ENCODE data around the gene P2RX6. TPM values are rescaled to one million over a fixed set of nuclear protein-coding genes. Genes with fewer than 3 reads are reported as not detected.
"Not testable (repeated sequence)": the region's sequence is repeated elsewhere in the genome, so short reads cannot be mapped to it uniquely, and the experiment has no call there.

The P2RX6 gene
- total RNA-seq, 4 donors from 2014 or later = 0.39 to 0.50 (median 0.41) TPM

DNA sequence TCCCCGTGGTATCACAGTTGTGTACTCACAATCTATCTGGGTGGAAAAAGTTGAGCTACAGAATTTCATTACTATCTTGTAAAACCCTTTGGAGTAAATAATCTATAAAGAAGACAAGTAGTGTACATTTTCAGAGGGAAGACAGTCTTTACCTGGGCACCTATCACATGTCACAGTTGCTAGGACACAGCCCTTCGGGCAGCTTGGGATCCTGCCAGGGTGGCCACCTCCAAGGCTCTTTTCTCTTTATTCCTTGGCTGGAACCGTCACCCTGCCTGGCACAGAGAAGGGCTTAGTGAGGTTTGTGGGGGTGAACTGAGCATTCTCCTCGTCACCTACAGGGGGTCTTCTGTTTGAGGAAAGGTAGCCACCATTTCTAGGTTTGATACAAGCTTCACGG is 54.4 kb downstream of the P2RX6 start:
- TF ChIP-seq POLR2AphosphoS5 (IDR thresholded peaks at IDR 0.05) (no peak), POLR2A (IDR thresholded peaks at IDR 0.05; ENCODE audit: low read depth) (no peak), EP300 (IDR thresholded peaks at IDR 0.05) (no peak)
- TF ChIP-seq, protein P1, sequence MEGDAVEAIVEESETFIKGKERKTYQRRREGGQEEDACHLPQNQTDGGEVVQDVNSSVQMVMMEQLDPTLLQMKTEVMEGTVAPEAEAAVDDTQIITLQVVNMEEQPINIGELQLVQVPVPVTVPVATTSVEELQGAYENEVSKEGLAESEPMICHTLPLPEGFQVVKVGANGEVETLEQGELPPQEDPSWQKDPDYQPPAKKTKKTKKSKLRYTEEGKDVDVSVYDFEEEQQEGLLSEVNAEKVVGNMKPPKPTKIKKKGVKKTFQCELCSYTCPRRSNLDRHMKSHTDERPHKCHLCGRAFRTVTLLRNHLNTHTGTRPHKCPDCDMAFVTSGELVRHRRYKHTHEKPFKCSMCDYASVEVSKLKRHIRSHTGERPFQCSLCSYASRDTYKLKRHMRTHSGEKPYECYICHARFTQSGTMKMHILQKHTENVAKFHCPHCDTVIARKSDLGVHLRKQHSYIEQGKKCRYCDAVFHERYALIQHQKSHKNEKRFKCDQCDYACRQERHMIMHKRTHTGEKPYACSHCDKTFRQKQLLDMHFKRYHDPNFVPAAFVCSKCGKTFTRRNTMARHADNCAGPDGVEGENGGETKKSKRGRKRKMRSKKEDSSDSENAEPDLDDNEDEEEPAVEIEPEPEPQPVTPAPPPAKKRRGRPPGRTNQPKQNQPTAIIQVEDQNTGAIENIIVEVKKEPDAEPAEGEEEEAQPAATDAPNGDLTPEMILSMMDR (IDR thresholded peaks at IDR 0.05) = no peak
- WGBS = 76% methylated on average over 4 of the region's 5 CpGs

GRCh38 chr22:21070690-21071615 is 56.0 kb downstream of the P2RX6 start:
- DNase-seq (ENCODE audit: extremely low spot score) = no peak
- peaks cover 0 to under 1% (median 0%) of the 10 kb centered on the region in 4 donors for H3K27me3 ChIP-seq
- no peak overlapping the region for H3K27ac ChIP-seq (replicated peaks in 1 of 4)
- no peak for TF ChIP-seq EP300 (IDR thresholded peaks at IDR 0.05)
- TF ChIP-seq POLR2A (IDR thresholded peaks at IDR 0.05; ENCODE audit: low read depth) = no peak
- TF ChIP-seq, protein P1 (IDR thresholded peaks at IDR 0.05) = no peak
- TF ChIP-seq POLR2AphosphoS5 (IDR thresholded peaks at IDR 0.05) = no peak
- 75% methylated on average over 7 of the region's 17 CpGs for WGBS
- no peaks in the 10 kb centered on the region for H3K9me3 ChIP-seq
- no peaks in the 10 kb centered on the region for H3K36me3 ChIP-seq
- H3K4me1 ChIP-seq = no peaks in the 10 kb centered on the region
- H3K4me3 ChIP-seq = no peak overlapping the region
- intact Hi-C loops (cut with DNase I) = no loop called here

More for the DNA sequence above, 54.4 kb downstream of the P2RX6 start:
- Histone ChIP-seq H3K9me3 (no peaks in the 10 kb centered on the region), H3K27me3 (peaks cover 0 to 3% (median 0%) of the 10 kb centered on the region in 4 donors), H3K4me1 (no peaks in the 10 kb centered on the region), H3K27ac (replicated peaks in 1 of 4) (no peak overlapping the region), H3K4me3 (no peak overlapping the region), H3K36me3 (no peaks in the 10 kb centered on the region)
- intact Hi-C loops (cut with DNase I) = no loop called here
- no peak for DNase-seq (ENCODE audit: extremely low spot score)

GRCh38 chr22:21071796-21072195 is 56.8 kb downstream of the P2RX6 start:
- H3K4me1 ChIP-seq; H3K27me3 ChIP-seq; intact Hi-C loops (cut with DNase I); H3K27ac ChIP-seq (replicated peaks in 1 of 4); DNase-seq (ENCODE audit: extremely low spot score); H3K4me3 ChIP-seq; H3K9me3 ChIP-seq; H3K36me3 ChIP-seq: not testable (repeated sequence)
- WGBS = 80% methylated on average over 8 of the region's 8 CpGs

DNA sequence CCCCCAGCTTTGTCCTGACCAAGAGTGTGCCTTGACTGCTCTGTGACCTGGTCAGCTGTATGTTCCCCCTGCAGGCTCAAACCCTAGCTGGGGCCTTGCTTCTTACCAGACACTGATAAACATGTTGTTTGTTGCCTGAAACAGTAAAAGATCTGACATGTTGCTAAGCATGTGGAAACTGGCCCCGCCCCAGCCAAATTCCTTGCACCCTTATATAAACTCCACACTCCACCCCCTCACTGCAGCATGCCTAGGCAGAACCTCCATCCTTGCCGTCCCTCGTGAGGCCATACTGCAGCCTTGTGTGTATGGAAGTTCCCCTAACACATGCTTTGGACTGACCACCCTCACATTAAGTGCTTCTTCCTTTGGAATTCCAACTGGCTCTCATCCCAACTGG is 58.1 kb downstream of the P2RX6 start:
- intact Hi-C loops (cut with DNase I) = no loop called here
- Histone ChIP-seq H3K27me3 (peaks cover 0 to 4% (median 0%) of the 10 kb centered on the region in 4 donors), H3K4me1 (no peaks in the 10 kb centered on the region), H3K36me3 (no peaks in the 10 kb centered on the region), H3K4me3 (no peak overlapping the region), H3K9me3 (no peaks in the 10 kb centered on the region), H3K27ac (replicated peaks in 1 of 4) (no peak overlapping the region)
- TF ChIP-seq POLR2A (IDR thresholded peaks at IDR 0.05; ENCODE audit: low read depth) (no peak), POLR2AphosphoS5 (IDR thresholded peaks at IDR 0.05) (no peak), EP300 (IDR thresholded peaks at IDR 0.05) (no peak)
- TF ChIP-seq, protein P1 (IDR thresholded peaks at IDR 0.05) = no peak
- WGBS = 79% methylated on average over 3 of the region's 3 CpGs
- DNase-seq (ENCODE audit: extremely low spot score) = no peak

- intact Hi-C loops (cut with DNase I) = no loop called here
- H3K9me3 ChIP-seq = no peaks in the 10 kb centered on the region
- no peak overlapping the region for H3K4me3 ChIP-seq
- DNase-seq (ENCODE audit: extremely low spot score) = no peak
- no peak overlapping the region for H3K27ac ChIP-seq (replicated peaks in 1 of 4)
- 93% methylated on average over 5 of the region's 5 CpGs for WGBS
- TF ChIP-seq, protein P1 (IDR thresholded peaks at IDR 0.05) = no peak
- peaks cover 0 to 8% (median 0%) of the 10 kb centered on the region in 4 donors for H3K27me3 ChIP-seq
- H3K36me3 ChIP-seq = no peaks in the 10 kb centered on the region
- H3K4me1 ChIP-seq = no peaks in the 10 kb centered on the region
Observed at GRCh38 chr22:21073482-21073881, 58.5 kb downstream of the P2RX6 start.
